BE2C (cell line): ENCODE data around the gene RANGAP1.

Experiments
- DNase-seq: peaks from one replicate; pipeline ENCODE4 v3.0.0-alpha.2; 2020
- H3K27me3 ChIP-seq: fragments of 250-450 bp; sonication (Bioruptor Pico); 2 replicates; pipeline ENCODE4 v1.5.1; 2020; ENCODE audit warnings: mild to moderate bottlenecking
- H3K36me3 ChIP-seq: fragments of 250-450 bp; sonication (Bioruptor Pico); 2 replicates; pipeline ENCODE4 v1.5.1; 2020; ENCODE audit warnings: mild to moderate bottlenecking
- H3K4me1 ChIP-seq: fragments of 250-450 bp; sonication (Bioruptor Pico); 2 replicates; pipeline ENCODE4 v1.5.1; 2020
- H3K4me3 ChIP-seq: 2 replicates; pipeline ENCODE4 v1.5.1; 2011; ENCODE audit warnings: low read depth, low read length
- H3K9me3 ChIP-seq: fragments of 250-450 bp; sonication (Bioruptor Pico); 2 replicates; pipeline ENCODE4 v1.5.1; 2020
- TF ChIP-seq, protein P1 (sequence below): IDR thresholded peaks from 2 replicates; pipeline ENCODE4 v1.5.1; 2012; ENCODE audit warnings: mild to moderate bottlenecking, low read depth, low read length

The RANGAP1 gene

GRCh38 chr22:41330169-41330568, 44.2 kb upstream of the RANGAP1 start:
- Histone ChIP-seq H3K27me3 (no peaks in the 10 kb centered on the region), H3K4me3 (no peak overlapping the region), H3K36me3 (peaks cover 74% of the 10 kb centered on the region), H3K9me3 (no peaks in the 10 kb centered on the region), H3K4me1 (no peaks in the 10 kb centered on the region)
- TF ChIP-seq, protein P1, sequence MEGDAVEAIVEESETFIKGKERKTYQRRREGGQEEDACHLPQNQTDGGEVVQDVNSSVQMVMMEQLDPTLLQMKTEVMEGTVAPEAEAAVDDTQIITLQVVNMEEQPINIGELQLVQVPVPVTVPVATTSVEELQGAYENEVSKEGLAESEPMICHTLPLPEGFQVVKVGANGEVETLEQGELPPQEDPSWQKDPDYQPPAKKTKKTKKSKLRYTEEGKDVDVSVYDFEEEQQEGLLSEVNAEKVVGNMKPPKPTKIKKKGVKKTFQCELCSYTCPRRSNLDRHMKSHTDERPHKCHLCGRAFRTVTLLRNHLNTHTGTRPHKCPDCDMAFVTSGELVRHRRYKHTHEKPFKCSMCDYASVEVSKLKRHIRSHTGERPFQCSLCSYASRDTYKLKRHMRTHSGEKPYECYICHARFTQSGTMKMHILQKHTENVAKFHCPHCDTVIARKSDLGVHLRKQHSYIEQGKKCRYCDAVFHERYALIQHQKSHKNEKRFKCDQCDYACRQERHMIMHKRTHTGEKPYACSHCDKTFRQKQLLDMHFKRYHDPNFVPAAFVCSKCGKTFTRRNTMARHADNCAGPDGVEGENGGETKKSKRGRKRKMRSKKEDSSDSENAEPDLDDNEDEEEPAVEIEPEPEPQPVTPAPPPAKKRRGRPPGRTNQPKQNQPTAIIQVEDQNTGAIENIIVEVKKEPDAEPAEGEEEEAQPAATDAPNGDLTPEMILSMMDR, result no peak
- DNase-seq, result no peak

GRCh38 chr22:41327124-41327523, 41.1 kb upstream of the RANGAP1 start:
- Histone ChIP-seq H3K27me3 (no peaks in the 10 kb centered on the region), H3K9me3 (no peaks in the 10 kb centered on the region), H3K36me3 (peaks cover 68% of the 10 kb centered on the region), H3K4me1 (no peaks in the 10 kb centered on the region), H3K4me3 (no peak overlapping the region)
- TF ChIP-seq, protein P1, result no peak
- DNase-seq, result no peak

GRCh38 chr22:41324821-41325528, 39.0 kb upstream of the RANGAP1 start:
- no peak for DNase-seq
- H3K4me3 ChIP-seq, result no peak overlapping the region
- H3K27me3 ChIP-seq, result no peaks in the 10 kb centered on the region
- H3K9me3 ChIP-seq, result no peaks in the 10 kb centered on the region
- no peaks in the 10 kb centered on the region for H3K4me1 ChIP-seq
- H3K36me3 ChIP-seq, result peaks cover 65% of the 10 kb centered on the region
- TF ChIP-seq, protein P1, result no peak

GRCh38 chr22:41320416-41321240, 34.6 kb upstream of the RANGAP1 start:
- TF ChIP-seq, protein P1, result no peak
- Histone ChIP-seq H3K4me3 (no peak overlapping the region), H3K4me1 (no peaks in the 10 kb centered on the region), H3K27me3 (no peaks in the 10 kb centered on the region), H3K9me3 (no peaks in the 10 kb centered on the region), H3K36me3 (peaks cover 45% of the 10 kb centered on the region)
- DNase-seq, result no peak

GRCh38 chr22:41315586-41315985, 29.6 kb upstream of the RANGAP1 start:
- H3K4me1 ChIP-seq, result peaks cover 3% of the 10 kb centered on the region; the same call in 1 of the 2 replicates
- DNase-seq, result no peak
- H3K36me3 ChIP-seq, result peaks cover 22% of the 10 kb centered on the region

More at GRCh38 chr22:41315586-41315985, 29.6 kb upstream of the RANGAP1 start:
- H3K4me3 ChIP-seq, result no peak overlapping the region
- no peaks in the 10 kb centered on the region for H3K9me3 ChIP-seq
- no peaks in the 10 kb centered on the region for H3K27me3 ChIP-seq
- TF ChIP-seq, protein P1, result no peak
